Psoas muscle (tissue), 8 donors: ENCODE data around the gene HYAL3. TPM values are rescaled to one million over a fixed set of nuclear protein-coding genes. Genes with fewer than 3 reads are reported as not detected.

Experiments
- ATAC-seq, 4 donors: fragments of 200-7000 bp; cut with Tn5 transposase; one replicate each; pipeline ENCODE4 v1.9.1; 2020; ENCODE audit warnings: moderate library complexity in 3 of 4, mild to moderate bottlenecking in 2 of 4
- DNase-seq, 2 donors: peaks; one replicate each; pipeline ENCODE4 v3.0.0-alpha.2; 2020
- H3K27ac ChIP-seq: fragments of 200-600 bp; one replicate; pipeline ENCODE4 v1.8.0; 2022
- H3K27me3 ChIP-seq, 3 donors: fragments of 200-600 bp in 1 of 3; one replicate each; pipeline versions ENCODE4 v1.6.1 to v1.8.0; 2013 to 2022; ENCODE audit warnings: low read length in 2 of 3, mild to moderate bottlenecking in 2 of 3, moderate library complexity in 1 of 3; ENCODE audit not compliant: insufficient read depth in 3 of 3
- H3K36me3 ChIP-seq, 2 donors: fragments of 200-600 bp in 1 of 2; one replicate each; pipeline versions ENCODE4 v1.6.1 to v1.8.0; 2013 to 2022; ENCODE audit warnings: low read depth in 1 of 2, mild to moderate bottlenecking in 1 of 2, moderate library complexity in 1 of 2; ENCODE audit not compliant: insufficient read depth in 1 of 2
- H3K4me1 ChIP-seq: fragments of 200-600 bp; one replicate; pipeline ENCODE4 v1.8.0; 2022
- H3K4me3 ChIP-seq: fragments of 200-600 bp; one replicate; pipeline ENCODE4 v1.8.0; 2022; ENCODE audit warnings: mild to moderate bottlenecking
- H3K9me3 ChIP-seq: fragments of 200-600 bp; one replicate; pipeline ENCODE4 v1.8.0; 2022
- WGBS, 3 donors: extraction: QIAGEN DNeasy Blood & Tissue Kit; methylation state at CpG; one replicate each; pipeline versions ENCODE4 v1.1.6 to v1.1.7; 2013; 5-methylcytosine and 5-hydroxymethylcytosine counted together
- intact Hi-C, 2 donors: fragments of 100-400 bp; cut with DNase I; formaldehyde crosslinking; loops; one replicate each; pipeline versions ENCODE4 v1.11.0 to v1.14.2; 2022
- polyA plus RNA-seq, 3 donors: library from polyadenylated mRNA; stranded (reverse); fragments of 200-250 nt; gene quantifications; one replicate each; pipeline ENCODE4 v1.2.3, GENCODE V29; 2013
- total RNA-seq, 4 donors: library from RNA; stranded (reverse); fragmentation: NEBNext Ultra II Directional in 2 of 4; extraction: Animal tissue kit (Norgen Biotek cat#: 25700) in 2 of 4; gene quantifications; one replicate each; pipeline versions ENCODE4 v1.2.1 to v1.2.4, GENCODE V29; 2021 to 2023
- TF ChIP-seq, protein P1 (sequence below): fragments of 200-600 bp; IDR thresholded peaks from one replicate; pipeline ENCODE4 v1.8.0; 2022; ENCODE audit warnings: antibody characterized with exemption
- donor health status: healthy with polysubstance abuse.
- donor health status: DM: no; HTN: no; CAD: no; lungs with moderate emphysema.
- donor health status: Bipolar disorder and iron deficiency.
- donor health status: healthy.
- donor health status: DM: yes; HTN: yes; CAD: no.
- donor health status: DM: no; HTN: no; CAD: no.
- donor health status: DM: no; HTN: no; CAD: no.
- donor health status: DM: yes; HTN: yes; CAD: no.

Gene HYAL3
- total and polyA plus RNA-seq, 7 donors: 0.23 to 3.4 (median 0.65) TPM

DNA sequence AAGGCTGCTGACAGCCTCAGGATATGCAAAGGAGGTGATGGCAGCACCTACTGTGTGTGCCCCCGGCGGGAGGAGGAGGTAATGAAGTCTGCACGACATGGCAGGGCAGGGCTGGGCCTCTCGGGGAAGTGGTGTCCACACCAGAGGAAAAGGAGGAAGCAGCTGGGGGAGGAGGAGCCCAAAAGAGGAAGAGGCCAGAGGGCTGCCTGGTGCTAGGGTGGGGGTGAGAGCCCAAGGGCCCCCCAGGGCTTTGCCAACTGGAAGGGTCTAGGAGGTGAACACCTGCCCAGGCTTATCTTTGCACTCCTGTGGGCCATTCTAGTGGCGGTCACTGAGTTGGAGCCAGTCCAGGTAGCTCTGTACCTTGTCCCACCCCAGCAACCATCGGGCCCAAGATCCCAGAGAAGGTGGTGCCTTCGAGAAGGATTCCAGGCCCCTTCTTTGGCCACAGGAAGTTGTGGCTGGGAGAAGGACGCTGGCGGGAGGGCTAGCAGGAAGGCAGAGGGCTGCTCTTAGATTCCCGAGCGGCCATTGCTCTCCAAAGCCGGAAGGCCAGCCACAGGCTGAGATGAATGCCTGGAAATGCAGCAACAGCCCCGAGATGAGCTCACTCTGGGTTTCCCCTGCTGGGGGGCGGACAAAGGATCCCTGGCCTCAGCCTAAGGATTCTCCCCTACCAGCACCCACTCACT is 56.2 kb downstream of the HYAL3 start:
- 45 to 49% (median 46%) methylated on average over 9 to 14 of the region's 14 CpGs for WGBS, 3 donors
- ATAC-seq (peak in 1 of 4 donors; percentile 5), DNase-seq (peak; percentile 62 to 83)
- H3K9me3 ChIP-seq: no peaks in the 10 kb centered on the region
- peak overlapping the region; percentile 74 for H3K27ac ChIP-seq
- peak overlapping the region; percentile 29 for H3K4me3 ChIP-seq
- TF ChIP-seq, protein P1, sequence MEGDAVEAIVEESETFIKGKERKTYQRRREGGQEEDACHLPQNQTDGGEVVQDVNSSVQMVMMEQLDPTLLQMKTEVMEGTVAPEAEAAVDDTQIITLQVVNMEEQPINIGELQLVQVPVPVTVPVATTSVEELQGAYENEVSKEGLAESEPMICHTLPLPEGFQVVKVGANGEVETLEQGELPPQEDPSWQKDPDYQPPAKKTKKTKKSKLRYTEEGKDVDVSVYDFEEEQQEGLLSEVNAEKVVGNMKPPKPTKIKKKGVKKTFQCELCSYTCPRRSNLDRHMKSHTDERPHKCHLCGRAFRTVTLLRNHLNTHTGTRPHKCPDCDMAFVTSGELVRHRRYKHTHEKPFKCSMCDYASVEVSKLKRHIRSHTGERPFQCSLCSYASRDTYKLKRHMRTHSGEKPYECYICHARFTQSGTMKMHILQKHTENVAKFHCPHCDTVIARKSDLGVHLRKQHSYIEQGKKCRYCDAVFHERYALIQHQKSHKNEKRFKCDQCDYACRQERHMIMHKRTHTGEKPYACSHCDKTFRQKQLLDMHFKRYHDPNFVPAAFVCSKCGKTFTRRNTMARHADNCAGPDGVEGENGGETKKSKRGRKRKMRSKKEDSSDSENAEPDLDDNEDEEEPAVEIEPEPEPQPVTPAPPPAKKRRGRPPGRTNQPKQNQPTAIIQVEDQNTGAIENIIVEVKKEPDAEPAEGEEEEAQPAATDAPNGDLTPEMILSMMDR: no peak
- H3K36me3 ChIP-seq: no peaks in the 10 kb centered on the region
- intact Hi-C loops: no loop called here
- peaks cover 47% of the 10 kb centered on the region for H3K4me1 ChIP-seq
- H3K27me3 ChIP-seq: no peaks in the 10 kb centered on the region

Other genes starting within 250 kb of the HYAL3 start
- gene RBM5, start 210.5 kb downstream of the HYAL3 start, total RNA-seq: 10 to 100 TPM; 35.6 to 61.4 (median 55.2) TPM
- 10 to 100 TPM; 30.7 to 35.0 (median 31.1) TPM for gene RBM5, start 210.5 kb downstream of the HYAL3 start, polyA plus RNA-seq
- 10 to 100 TPM in 3 of 4 donors, 1 to 10 TPM in 1; 7.0 to 13.7 (median 12.3) TPM for gene SEMA3F, start 144.1 kb downstream of the HYAL3 start, total RNA-seq
- gene SEMA3F, start 144.1 kb downstream of the HYAL3 start, polyA plus RNA-seq: 1 to 10 TPM; 4.7 to 7.6 (median 6.8) TPM
- gene GNAT1, start 107.8 kb downstream of the HYAL3 start, total RNA-seq: not detected
- not detected for gene GNAT1, start 107.8 kb downstream of the HYAL3 start, polyA plus RNA-seq
- gene SLC38A3, start 94.1 kb downstream of the HYAL3 start, total RNA-seq: 10 to 100 TPM in 1 of 4 donors, 1 to 10 TPM in 3; 1.7 to 12.7 (median 5.4) TPM
- 1 to 10 TPM in 2 of 3 donors, under 1 TPM in 1; 0.12 to 4.5 (median 1.3) TPM for gene SLC38A3, start 94.1 kb downstream of the HYAL3 start, polyA plus RNA-seq
- 10 to 100 TPM; 55.5 to 93.9 (median 74.8) TPM for gene GNAI2, start 63.2 kb downstream of the HYAL3 start, total RNA-seq
- gene GNAI2, start 63.2 kb downstream of the HYAL3 start, polyA plus RNA-seq: 10 to 100 TPM; 39.4 to 57.6 (median 50.7) TPM
- gene SEMA3B, start 30.3 kb downstream of the HYAL3 start, total RNA-seq: 1 to 10 TPM; 3.1 to 6.8 (median 4.3) TPM
- gene SEMA3B, start 30.3 kb downstream of the HYAL3 start, polyA plus RNA-seq: 1 to 10 TPM; 2.1 to 3.4 (median 2.2) TPM
- 10 to 100 TPM in 1 of 4 donors, 1 to 10 TPM in 2, under 1 TPM in 1; 0.84 to 13.1 (median 1.1) TPM for gene LSMEM2, start 20.3 kb downstream of the HYAL3 start, total RNA-seq
- gene LSMEM2, start 20.3 kb downstream of the HYAL3 start, polyA plus RNA-seq: 1 to 10 TPM in 1 of 3 donors, under 1 TPM in 2; 0.61 to 1.6 (median 0.66) TPM
- 100 to 1,000 TPM in 3 of 4 donors, 10 to 100 TPM in 1; 77.2 to 145 (median 119) TPM for gene IFRD2, start 7.0 kb downstream of the HYAL3 start, total RNA-seq
- 100 to 1,000 TPM; 129 to 175 (median 151) TPM for gene IFRD2, start 7.0 kb downstream of the HYAL3 start, polyA plus RNA-seq
- 1 to 10 TPM; 7.9 to 9.7 (median 8.3) TPM for gene NAA80, start within 50 bp of the HYAL3 start, total RNA-seq
- gene NAA80, start within 50 bp of the HYAL3 start, polyA plus RNA-seq: 10 to 100 TPM in 1 of 3 donors, 1 to 10 TPM in 2; 6.8 to 12.8 (median 10.0) TPM
- gene HYAL1, start 4.2 kb upstream of the HYAL3 start, total RNA-seq: 10 to 100 TPM in 3 of 4 donors, 1 to 10 TPM in 1; 8.5 to 20.8 (median 13.7) TPM
- 10 to 100 TPM in 2 of 3 donors, 1 to 10 TPM in 1; 9.5 to 15.1 (median 13.8) TPM for gene HYAL1, start 4.2 kb upstream of the HYAL3 start, polyA plus RNA-seq
- 10 to 100 TPM; 20.6 to 42.8 (median 25.6) TPM for gene HYAL2, start 23.3 kb upstream of the HYAL3 start, total RNA-seq
- gene HYAL2, start 23.3 kb upstream of the HYAL3 start, polyA plus RNA-seq: 10 to 100 TPM; 25.3 to 61.7 (median 41.8) TPM
- 10 to 100 TPM; 31.5 to 43.6 (median 33.7) TPM for gene TUSC2, start 28.8 kb upstream of the HYAL3 start, total RNA-seq
- 100 to 1,000 TPM in 1 of 3 donors, 10 to 100 TPM in 2; 38.0 to 100 (median 84.9) TPM for gene TUSC2, start 28.8 kb upstream of the HYAL3 start, polyA plus RNA-seq
- 10 to 100 TPM; 10.1 to 24.2 (median 14.9) TPM for gene RASSF1, start 41.4 kb upstream of the HYAL3 start, total RNA-seq
- 10 to 100 TPM; 33.3 to 84.5 (median 37.9) TPM for gene RASSF1, start 41.4 kb upstream of the HYAL3 start, polyA plus RNA-seq
- under 1 TPM; 0.24 to 0.99 (median 0.57) TPM for gene ZMYND10, start 46.3 kb upstream of the HYAL3 start, total RNA-seq
- gene ZMYND10, start 46.3 kb upstream of the HYAL3 start, polyA plus RNA-seq: under 1 TPM; 0.23 to 0.99 (median 0.51) TPM
- gene NPRL2, start 51.4 kb upstream of the HYAL3 start, total RNA-seq: 10 to 100 TPM; 16.1 to 29.5 (median 19.6) TPM
- gene NPRL2, start 51.4 kb upstream of the HYAL3 start, polyA plus RNA-seq: 10 to 100 TPM; 21.5 to 36.6 (median 21.7) TPM
- gene CYB561D2, start 51.5 kb upstream of the HYAL3 start, total RNA-seq: 1 to 10 TPM; 5.7 to 9.2 (median 7.0) TPM
- 10 to 100 TPM; 14.7 to 34.8 (median 17.5) TPM for gene CYB561D2, start 51.5 kb upstream of the HYAL3 start, polyA plus RNA-seq
- gene TMEM115, start 60.1 kb upstream of the HYAL3 start, total RNA-seq: 10 to 100 TPM; 20.4 to 29.1 (median 23.2) TPM
- gene TMEM115, start 60.1 kb upstream of the HYAL3 start, polyA plus RNA-seq: 10 to 100 TPM; 29.7 to 49.6 (median 42.7) TPM
- 1 to 10 TPM in 2 of 4 donors, under 1 TPM in 2; 0.56 to 1.6 (median 1.2) TPM for gene CACNA2D2, start 204.2 kb upstream of the HYAL3 start, total RNA-seq
- under 1 TPM; 0.14 to 0.83 (median 0.77) TPM for gene CACNA2D2, start 204.2 kb upstream of the HYAL3 start, polyA plus RNA-seq